Non-pigmented ciliary epithelial cell (primary cell): ENCODE results near the gene EIF2B5.
"Not testable (repeated sequence)": the region's sequence is repeated elsewhere in the genome, so short reads cannot be mapped to it uniquely, and the experiment has no call there.

Experiments used
- DNase-seq: peaks from one replicate; pipeline ENCODE4 v3.0.0-alpha.2; 2010; ENCODE audit warnings: low read depth

EIF2B5 gene

DNA sequence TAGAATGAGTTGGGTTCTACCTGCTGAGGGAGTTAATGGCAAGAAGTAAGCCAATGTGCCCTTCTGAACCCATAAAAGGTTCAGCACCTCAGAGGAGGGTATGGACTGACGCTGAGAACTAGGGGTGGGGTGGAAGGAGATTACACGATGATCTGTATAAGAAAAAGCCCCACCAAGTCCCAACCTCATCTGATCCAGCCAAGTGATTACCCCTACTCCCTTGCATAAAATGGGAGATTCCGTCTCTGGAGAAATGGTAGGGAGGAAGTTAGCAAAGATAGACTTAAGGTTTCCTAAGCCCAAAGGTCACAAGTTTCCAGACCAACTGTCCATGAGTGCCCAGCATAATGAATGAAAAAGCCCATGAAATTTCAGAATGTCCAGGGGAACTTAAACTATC, 12.9 kb downstream of the EIF2B5 start:
- no peak for DNase-seq

DNA sequence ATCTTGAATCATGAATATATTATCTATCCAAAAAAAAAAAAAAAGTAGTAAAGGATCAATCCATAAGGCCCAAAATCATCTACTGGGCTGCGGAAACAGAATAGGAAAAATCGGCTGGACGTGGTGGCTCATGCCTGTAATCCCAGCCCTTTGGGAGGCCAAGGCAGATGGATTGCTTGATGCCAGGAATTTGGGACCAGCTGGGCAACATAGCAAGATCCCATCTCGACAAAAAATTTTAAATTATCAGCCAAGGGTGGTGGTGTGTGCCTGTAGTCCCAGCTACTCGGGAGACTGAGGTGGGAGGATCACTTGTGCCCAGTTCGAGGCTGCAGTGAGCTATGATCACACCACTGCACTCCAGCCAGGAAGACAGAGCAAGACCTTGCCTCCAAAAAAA, 14.0 kb downstream of the EIF2B5 start:
- DNase-seq: no peak

DNA sequence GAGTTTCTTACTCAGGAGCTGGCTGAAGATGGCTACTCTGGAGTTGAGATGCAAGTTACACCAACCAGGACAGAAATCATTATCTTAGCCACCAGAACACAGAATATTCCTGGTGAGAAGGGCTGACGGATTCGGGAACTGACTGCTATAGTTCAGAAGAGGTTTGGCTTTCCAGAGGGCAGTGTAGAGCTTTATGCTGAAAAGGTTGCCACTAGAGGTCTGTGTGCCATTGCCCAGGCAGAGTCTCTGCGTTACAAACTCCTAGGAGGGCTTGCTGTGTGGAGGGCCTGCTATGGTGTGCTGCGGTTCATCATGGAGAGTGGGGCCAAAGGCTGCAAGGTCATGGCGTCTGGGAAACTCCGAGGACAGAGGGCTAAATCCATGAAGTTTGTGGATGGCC, 14.6 kb downstream of the EIF2B5 start:
- DNase-seq: not testable (repeated sequence)

DNA sequence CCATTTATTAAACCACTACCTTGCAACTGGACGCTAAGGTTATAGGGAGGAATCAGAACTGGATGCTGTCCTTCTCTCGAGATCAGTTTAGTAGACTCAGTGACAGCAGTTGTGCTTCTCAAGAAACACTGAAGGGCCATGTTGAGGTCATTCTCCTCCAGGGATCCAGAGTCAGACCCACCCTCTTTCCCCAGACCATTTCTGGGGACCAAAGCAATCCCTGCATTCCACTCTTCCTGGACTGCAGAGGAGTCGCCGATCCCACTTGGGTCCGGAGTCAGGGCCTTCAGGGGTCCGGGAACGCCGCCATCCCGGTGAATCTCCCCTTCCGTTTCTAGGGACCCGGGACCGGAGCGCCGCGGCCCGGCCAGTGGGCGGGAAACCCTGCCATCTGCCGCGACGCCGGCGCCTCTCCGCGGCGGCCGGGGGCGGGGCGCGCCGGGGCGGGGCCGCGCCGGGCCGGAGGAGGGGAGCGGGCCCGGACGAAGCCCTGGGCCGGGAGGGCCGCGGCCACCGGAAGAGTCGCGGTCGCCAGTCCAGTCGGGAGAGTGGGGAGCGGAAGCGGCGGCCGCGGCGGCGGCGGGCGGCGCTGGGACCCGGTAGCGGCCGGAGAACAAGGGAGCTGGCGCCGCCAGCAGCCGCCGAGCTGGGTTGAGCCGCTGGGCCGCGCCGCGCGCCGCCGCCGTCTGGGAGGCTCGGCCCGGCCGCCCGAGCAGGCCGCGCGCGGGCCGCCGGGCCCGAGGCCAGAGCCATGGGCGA, 19.9 kb downstream of the EIF2B5 start, which contains the start of gene DVL3:
Gene DVL3, plus strand, starts transcription at position 493 of the 759 bp plus-strand sequence. Its CDS starts 259 bp downstream, at position 752.
- no peak for DNase-seq

DNA sequence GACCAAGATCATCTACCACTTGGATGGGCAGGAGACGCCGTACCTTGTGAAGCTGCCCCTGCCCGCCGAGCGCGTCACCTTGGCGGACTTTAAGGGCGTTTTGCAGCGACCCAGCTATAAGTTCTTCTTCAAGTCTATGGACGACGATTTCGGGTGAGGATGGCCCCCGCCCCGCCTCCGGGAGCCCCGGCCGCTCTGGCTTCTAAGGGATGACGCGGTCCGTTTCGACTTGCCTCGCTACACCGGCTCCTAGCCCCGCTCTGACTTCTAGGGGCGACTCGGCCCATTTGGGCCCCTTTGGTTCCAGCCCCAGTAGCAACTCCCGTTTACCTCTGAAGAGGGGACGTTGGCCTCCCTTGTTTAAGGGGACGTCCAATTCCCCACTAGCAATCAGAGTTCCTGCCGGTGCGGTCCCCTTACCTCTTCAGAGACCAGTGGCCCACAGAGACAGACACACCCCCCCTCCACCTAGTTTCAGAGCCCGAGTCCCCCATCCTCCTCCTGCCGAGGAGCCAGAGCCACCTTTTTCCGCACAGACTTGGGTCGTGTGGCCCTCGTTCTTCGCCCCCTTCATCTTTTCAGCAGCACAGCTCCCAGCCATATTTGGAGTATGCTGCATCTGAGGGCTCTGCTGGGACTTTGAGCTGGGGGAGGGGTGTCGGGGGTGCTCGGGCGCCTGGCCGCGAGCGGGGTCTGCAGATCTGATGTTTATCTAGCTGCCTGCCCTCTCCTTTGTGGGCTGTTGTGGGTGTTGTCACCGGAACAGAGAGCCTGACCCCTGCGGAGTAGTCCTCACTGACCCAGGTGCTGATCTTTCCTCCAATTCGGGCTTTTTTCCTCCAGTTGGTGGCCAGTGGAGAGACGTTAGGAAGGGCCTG, 20.7 kb downstream of the EIF2B5 start:
- DNase-seq: no peak

DNA sequence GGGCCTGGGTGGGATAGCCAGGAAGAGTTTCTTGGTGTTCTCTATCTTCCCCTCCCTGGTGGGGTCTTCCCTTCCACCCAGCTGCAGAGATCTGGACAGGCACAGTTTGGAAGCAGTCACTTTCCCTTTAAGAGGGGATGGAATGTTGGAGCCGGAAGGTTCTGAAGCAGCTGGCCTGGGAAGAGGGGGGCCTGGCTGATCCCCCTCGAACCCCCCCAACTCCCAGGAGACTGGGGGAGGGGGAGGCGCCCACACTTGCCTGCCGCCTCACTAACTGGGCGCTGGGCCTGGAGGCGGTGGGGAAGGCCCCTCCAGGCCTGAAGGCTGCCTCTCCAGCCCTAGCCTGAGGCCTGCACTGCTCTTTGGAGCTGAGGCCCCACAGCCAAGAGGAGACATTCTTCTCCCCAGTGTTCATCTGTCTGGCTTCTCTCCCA, 21.4 kb downstream of the EIF2B5 start:
- no peak for DNase-seq

DNA sequence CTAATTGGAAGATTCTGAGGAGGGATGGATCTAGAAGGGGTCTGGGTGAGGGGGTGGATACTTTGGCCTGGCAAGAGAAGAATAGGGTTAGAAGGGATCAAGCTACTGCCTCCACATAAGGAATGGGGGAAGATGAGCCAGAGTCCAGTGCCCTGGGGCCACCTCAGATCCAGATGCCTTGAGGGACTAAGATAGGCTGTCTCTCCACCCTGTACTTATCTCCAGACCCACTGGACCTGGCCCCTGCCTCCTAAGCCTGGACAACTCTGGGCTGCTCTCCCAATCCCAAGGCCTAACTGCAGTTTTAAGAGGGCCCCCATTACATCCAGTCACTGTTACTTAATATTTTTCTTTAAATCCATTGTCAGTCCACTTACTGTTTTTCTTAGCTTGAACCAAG, 22.0 kb downstream of the EIF2B5 start:
- no peak for DNase-seq

DNA sequence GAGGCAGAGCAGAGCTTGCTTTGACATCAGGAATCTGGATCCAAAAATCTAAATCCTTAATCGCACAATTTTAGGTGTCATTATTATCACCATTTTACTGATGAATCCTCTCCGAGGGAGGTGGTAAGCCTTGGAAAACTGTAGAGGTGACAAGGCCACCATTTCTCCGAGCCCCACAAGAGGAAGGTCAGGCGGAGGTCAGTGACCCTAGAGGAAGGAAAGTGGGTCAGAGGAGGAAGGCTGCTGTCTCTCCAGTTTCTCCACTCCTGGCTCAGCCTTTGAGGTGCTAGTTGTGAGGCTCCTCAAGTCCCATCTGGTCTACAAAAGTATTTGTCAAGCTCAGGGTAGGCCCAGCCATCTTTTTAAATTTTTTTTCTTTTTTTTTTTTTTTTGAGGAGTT, 23.2 kb downstream of the EIF2B5 start:
- no peak for DNase-seq

DNA sequence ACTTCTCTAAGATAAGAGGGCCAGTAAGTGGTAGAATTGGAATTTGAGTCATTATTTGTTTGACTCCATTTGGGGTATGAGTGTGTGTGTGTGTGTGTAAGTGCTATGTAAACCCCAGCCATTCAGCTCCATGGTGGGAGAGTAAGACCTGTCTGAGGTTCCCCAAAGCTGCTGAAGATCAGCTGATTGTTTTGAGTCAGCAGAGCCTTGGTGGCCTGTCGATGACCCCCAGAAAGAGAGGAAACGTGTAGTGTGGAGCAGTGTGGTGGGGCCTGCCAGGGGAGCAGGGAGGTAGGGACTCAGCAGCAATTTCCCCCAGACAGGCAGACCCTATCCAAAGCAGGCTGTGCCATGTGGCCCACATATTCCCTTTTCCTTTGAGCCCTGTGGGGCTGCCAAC, 25.3 kb downstream of the EIF2B5 start:
- DNase-seq: peak; percentile 62

DNA sequence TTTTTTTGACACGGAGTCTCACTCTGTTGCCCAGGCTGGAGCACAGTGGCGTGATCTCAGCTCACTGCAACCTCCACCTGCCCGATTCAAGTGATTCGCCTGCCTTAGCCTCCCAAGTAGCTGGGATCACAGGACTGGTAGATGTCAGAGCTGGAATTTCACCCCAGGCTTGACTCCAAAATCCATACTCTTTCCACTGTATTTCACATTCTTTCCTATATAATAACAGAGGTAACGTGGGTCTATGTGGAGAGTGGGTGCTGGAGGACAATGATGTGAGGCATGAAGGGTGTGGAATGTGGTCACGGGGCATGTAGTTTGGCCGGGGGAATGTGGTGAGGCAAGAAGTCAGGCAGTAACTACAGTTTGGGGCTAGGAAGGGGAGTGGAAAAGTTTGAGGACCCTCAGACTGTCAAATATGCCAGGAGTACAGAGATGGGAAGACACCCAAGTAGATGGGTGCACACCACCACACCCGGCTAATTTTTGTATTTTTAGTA, 27.5 kb downstream of the EIF2B5 start:
- not testable (repeated sequence) for DNase-seq

DNA sequence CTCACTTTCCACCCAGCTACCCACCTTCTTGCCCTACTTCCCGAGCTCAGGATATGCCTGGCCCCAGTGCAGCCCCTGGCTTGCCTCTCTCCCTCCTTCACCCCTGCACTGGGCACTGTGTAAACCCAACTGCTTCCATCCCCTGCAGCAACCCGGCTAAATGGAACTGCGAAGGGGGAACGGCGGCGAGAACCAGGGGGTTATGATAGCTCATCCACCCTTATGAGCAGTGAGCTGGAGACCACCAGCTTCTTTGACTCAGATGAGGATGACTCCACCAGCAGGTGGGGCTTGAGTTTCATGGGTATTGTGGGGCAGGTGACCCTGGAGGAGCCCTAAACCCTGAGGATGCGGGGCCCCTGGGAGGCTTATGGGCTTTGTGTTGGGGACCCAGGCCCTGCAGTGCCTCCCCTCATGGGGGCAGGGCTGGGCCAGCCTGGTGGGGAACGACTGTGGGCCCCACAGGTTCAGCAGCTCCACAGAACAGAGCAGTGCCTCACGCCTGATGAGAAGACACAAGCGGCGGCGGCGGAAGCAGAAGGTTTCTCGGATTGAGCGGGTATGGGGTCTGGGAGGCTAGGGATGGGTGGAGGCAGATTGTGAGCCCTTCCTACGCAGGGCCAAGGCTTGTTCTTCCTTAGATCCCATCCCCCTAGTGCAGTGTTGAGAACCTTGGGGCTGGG, 29.6 kb downstream of the EIF2B5 start:
- DNase-seq: no peak

DNA sequence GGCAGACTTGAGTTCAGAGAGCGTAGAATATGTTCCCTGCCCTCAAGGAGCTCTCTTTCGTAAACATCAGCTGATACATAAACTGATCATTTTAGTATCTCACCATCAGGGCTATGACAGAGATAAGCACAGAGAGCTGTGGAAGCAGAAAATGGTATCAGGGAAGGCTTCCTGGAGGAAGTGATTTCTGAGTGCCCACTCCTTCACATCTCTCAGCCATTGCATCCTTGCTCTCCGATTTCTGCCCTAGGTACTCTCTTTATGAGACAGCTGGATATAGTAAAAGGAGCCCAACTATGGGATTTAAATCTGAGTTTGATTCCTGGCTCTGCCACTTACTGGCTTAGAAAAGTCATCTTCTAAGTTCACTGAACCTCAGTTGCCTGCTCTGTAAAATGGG, 30.4 kb downstream of the EIF2B5 start:
- no peak for DNase-seq

DNA sequence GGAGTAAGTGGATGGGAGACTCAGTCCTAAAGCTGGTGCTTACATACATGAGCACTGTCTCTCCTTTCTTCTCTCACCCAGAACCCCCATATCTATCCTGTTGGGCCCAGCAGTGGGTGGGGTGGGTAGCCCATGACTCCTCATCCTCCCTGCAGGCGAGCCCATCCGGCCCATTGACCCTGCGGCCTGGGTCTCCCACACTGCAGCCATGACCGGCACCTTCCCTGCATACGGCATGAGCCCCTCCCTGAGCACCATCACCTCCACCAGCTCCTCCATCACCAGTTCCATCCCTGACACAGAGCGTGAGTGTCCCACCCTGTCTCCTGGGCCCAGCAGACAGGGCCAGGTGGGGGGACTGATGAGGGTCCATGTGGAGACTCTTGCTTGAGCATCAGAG, 31.5 kb downstream of the EIF2B5 start:
- no peak for DNase-seq

DNA sequence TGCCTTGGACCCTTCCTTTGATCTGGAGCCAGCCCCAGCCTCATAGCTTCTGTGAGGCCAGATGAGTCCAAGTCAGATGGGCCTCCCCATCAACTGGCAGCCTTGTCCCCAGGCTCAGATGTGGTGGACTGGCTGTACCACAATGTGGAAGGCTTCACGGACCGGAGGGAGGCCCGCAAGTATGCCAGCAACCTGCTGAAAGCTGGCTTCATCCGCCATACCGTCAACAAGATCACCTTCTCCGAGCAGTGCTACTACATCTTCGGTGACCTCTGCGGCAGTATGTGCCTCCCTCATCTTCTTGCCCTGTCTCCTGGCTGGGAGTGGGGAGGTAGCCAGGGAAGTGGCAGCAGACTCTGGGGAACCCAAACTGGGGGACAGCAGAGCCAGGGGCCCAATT, 32.6 kb downstream of the EIF2B5 start:
- no peak for DNase-seq

DNA sequence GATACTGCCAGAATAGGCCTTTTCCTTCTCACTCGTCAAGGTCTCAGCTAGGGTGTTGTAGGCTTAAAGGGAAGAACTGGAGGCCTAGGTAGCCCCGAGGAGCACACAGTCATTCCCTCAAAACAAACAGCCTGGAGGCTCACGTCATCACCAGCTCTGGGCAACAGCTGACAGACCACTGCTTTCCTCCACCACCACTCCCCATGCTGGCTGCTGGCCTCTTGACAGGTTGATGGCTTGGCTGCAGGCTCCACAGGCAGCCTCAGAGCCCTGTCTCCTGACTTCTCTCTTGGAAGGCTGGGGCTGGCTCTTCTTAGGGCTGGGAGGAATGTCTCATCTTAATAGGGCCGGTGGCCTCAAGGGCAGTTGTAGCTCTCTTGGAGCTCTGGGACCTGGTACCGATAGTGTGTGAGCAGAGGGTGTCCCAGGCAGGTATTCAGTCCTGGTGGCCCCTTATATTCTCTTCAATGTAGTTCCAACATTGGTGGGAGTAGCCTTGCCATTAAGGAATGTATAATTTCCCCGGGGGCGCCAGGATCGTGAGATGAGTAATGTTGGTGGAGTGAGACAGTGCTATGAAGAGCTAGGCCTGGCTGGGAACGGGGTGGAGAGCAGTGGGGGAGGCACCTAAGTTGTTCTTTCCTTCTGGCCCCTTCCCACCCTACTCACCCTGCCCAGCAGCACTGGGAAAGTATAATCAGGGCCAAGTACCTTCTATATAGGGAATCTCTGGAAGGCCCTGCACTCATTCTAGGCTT, 33.4 kb downstream of the EIF2B5 start:
- no peak for DNase-seq

DNA sequence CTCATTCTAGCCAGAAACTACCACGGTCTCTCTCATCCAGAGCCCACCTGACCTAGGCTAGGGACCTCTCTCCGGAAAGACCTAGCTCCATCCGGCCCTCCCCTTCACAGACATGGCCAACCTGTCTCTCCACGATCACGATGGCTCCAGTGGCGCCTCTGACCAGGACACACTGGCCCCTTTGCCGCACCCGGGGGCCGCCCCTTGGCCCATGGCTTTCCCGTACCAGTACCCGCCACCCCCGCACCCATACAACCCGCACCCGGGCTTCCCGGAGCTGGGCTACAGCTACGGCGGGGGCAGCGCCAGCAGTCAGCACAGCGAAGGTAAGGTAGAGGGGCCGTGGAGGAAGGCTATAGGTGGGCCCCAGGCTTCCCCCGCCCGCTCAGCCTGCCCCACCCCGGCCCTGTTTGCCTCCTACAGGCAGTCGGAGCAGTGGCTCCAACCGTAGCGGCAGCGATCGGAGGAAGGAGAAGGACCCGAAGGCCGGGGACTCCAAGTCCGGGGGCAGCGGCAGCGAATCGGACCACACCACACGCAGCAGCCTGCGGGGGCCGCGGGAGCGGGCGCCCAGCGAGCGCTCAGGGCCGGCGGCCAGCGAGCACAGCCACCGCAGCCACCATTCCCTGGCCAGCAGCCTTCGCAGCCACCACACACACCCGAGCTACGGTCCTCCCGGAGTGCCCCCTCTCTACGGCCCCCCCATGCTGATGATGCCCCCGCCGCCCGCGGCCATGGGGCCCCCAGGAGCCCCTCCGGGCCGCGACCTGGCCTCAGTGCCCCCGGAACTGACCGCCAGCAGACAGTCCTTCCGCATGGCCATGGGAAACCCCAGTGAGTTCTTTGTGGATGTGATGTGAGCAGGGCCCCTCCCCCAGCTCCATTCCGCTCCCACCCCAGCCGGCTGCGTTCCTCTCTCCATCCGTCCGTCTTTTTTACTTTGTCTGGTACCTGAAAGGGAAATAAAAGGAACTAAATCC, 35.0 kb downstream of the EIF2B5 start:
- no peak for DNase-seq

DNA sequence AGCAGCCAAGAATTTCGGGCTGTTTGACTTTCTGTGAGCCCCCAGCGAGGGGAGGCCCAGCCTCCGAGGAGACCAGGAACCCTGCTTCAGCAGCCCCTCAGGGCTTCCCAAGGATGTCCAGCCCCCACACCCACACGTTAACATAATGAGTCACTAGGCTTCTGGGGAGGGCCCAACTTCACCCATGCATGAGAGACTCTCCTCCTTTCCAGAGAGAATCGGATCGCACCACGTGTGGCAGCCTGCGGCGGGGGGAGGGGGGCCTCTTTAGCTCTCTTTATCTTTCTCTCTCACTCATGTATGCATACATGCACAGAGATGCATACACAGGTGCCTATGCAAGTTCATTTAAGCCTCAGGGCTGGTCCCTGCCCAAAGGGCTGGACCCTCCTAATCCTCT, 36.4 kb downstream of the EIF2B5 start:
- no peak for DNase-seq

DNA sequence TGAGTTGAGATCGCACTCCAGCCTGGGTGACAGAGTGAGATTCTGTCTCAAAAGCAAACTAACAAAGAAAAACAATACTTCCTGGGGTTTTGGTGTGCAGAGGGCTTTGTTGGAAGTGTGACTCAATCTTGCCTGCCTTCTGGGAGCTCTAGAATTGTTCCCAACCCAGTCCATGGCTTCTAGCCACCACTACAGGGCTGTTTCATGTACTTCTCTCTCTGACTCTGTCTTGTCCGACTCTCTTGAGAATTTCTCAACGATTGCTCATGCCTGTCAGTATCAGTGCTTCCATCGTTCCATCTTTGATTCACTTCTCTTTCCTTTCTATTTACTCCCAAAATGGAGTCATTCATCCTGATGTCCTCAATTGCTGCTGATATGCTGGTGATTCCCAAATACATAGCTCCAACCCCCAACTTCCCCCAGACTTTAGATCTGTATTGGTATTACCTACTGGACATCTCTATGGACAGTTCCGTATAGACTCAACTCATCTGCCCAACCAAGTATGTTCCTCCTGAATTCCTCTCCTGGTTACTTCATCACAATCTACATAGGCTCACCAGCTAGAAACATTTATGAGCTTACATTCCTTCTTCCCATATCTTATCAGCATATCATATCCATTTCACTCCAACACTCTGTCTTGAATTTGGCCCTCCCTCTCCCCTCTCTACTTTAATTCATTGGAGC, 37.7 kb downstream of the EIF2B5 start:
- DNase-seq: peak; percentile 78

DNA sequence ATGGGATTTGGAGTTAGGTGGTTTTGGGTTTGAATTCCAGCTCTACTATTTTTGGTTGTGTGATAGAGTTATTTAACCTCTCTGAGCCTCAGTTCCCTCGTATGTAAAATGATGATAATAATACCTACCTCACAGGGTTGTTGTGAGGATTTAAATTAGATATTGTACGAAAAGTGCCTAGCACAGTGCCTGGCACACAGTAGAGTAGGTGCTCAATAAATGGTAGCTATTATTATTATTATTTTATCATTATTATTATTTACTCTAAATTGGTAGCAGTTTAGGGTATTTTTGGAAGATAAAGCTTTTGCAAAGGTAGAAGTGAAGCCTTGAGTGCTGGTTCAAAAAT, 38.2 kb downstream of the EIF2B5 start:
- no peak for DNase-seq

DNA sequence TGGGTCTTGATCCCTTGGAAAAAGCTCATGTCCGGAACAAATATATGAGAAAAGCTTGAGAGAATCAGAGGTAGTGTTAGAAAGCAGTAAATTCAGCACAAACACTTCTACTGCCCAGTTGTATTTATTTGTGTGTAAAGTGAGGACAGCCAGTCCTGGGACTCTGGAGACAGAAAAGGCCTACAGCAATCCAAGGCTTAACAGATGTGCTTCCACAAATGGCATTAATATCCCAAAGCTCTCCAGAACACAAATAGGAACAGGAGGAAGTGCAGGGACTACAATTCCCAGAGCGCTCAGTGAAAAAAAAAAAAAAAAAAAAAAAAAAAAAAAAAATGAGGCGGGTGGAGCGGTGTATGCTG, 39.1 kb downstream of the EIF2B5 start:
- no peak for DNase-seq
